Lower lobe of right lung (tissue), 2 donors: ENCODE results near the gene FMO3. TPM values are rescaled to one million over a fixed set of nuclear protein-coding genes. Genes with fewer than 3 reads are reported as not detected.

Experiments
- ATAC-seq, 2 donors: fragments of 200-7000 bp; cut with Tn5 transposase; one replicate each; pipeline ENCODE4 v1.9.1; 2020 to 2022; ENCODE audit warnings: mild to moderate bottlenecking in 2 of 2, moderate library complexity in 2 of 2
- DNase-seq: peaks from one replicate; pipeline ENCODE4 v3.0.0-alpha.2; 2020
- H3K27ac ChIP-seq: fragments of 200-600 bp; one replicate; pipeline ENCODE4 v1.8.0; 2022
- H3K27me3 ChIP-seq: fragments of 200-600 bp; one replicate; pipeline ENCODE4 v1.8.0; 2022; ENCODE audit warnings: low read depth
- H3K36me3 ChIP-seq: fragments of 200-600 bp; one replicate; pipeline ENCODE4 v1.8.0; 2022; ENCODE audit warnings: mild to moderate bottlenecking
- H3K4me1 ChIP-seq: fragments of 200-600 bp; one replicate; pipeline ENCODE4 v1.8.0; 2022
- H3K4me3 ChIP-seq: fragments of 200-600 bp; one replicate; pipeline ENCODE4 v1.8.0; 2022; ENCODE audit warnings: mild to moderate bottlenecking
- H3K9me3 ChIP-seq: fragments of 200-600 bp; one replicate; pipeline ENCODE4 v1.8.0; 2022
- CTCF ChIP-seq: fragments of 200-600 bp; IDR thresholded peaks from one replicate; pipeline ENCODE4 v1.8.0; 2022; ENCODE audit warnings: antibody characterized with exemption, mild to moderate bottlenecking
- intact Hi-C: fragments of 100-400 bp; cut with DNase I; formaldehyde crosslinking; loops from one replicate; pipeline ENCODE4 v1.11.0; 2022
- total RNA-seq: library from RNA; stranded (reverse); fragmentation: NEBNext Ultra II Directional; extraction: Animal tissue kit (Norgen Biotek cat#: 25700); gene quantifications from one replicate; pipeline ENCODE4 v1.2.1, GENCODE V29; 2021
- donor health status: DM: no; HTN: yes; CAD: no; lungs with severe emphysema.

FMO3 gene
- total RNA-seq, 1 donor from 2014 or later: 13.4 TPM

- no peak overlapping the region for H3K4me3 ChIP-seq
- intact Hi-C loops: no loop called here
- TF ChIP-seq CTCF: no peak
- ATAC-seq (no peak), DNase-seq (no peak)
- H3K27ac ChIP-seq: no peak overlapping the region
- H3K36me3 ChIP-seq: no peaks in the 10 kb centered on the region
- no peaks in the 10 kb centered on the region for H3K27me3 ChIP-seq
- H3K4me1 ChIP-seq: no peaks in the 10 kb centered on the region
- H3K9me3 ChIP-seq: no peaks in the 10 kb centered on the region
These were observed 6.6 kb upstream of the FMO3 start for GRCh38 chr1:171084091-171084490.

GRCh38 chr1:171084870-171085269, 5.8 kb upstream of the FMO3 start:
- intact Hi-C loops: no loop called here
- no peak for TF ChIP-seq CTCF
- H3K4me1 ChIP-seq: no peaks in the 10 kb centered on the region
- ATAC-seq (no peak), DNase-seq (no peak)
- H3K36me3 ChIP-seq: no peaks in the 10 kb centered on the region
- H3K27me3 ChIP-seq: no peaks in the 10 kb centered on the region
- H3K4me3 ChIP-seq: no peak overlapping the region
- H3K27ac ChIP-seq: no peak overlapping the region
- H3K9me3 ChIP-seq: no peaks in the 10 kb centered on the region

- Histone ChIP-seq H3K27me3 (no peaks in the 10 kb centered on the region), H3K36me3 (no peaks in the 10 kb centered on the region), H3K4me3 (no peak overlapping the region), H3K27ac (no peak overlapping the region), H3K4me1 (no peaks in the 10 kb centered on the region), H3K9me3 (no peaks in the 10 kb centered on the region)
- ATAC-seq (no peak), DNase-seq (no peak)
- intact Hi-C loops: no loop called here
- TF ChIP-seq CTCF: no peak
These were observed 2.8 kb upstream of the FMO3 start for GRCh38 chr1:171087896-171088295.

GRCh38 chr1:171103862-171104261, 13.2 kb downstream of the FMO3 start:
- H3K4me1 ChIP-seq: no peaks in the 10 kb centered on the region
- TF ChIP-seq CTCF: no peak
- H3K36me3 ChIP-seq: no peaks in the 10 kb centered on the region
- DNase-seq: no peak
- ATAC-seq: no peak
- H3K9me3 ChIP-seq: no peaks in the 10 kb centered on the region
- intact Hi-C loops: no loop called here
- H3K27me3 ChIP-seq: no peaks in the 10 kb centered on the region
- H3K4me3 ChIP-seq: no peak overlapping the region
- H3K27ac ChIP-seq: no peak overlapping the region

- H3K4me3 ChIP-seq: peak overlapping the region; percentile 28
- no peaks in the 10 kb centered on the region for H3K4me1 ChIP-seq
- ATAC-seq: no peak
- TF ChIP-seq CTCF: no peak
- no peaks in the 10 kb centered on the region for H3K9me3 ChIP-seq
- H3K36me3 ChIP-seq: no peaks in the 10 kb centered on the region
- intact Hi-C loops: no loop called here
- H3K27ac ChIP-seq: peak overlapping the region; percentile 56
- DNase-seq: no peak
- no peaks in the 10 kb centered on the region for H3K27me3 ChIP-seq
These were observed 16.7 kb downstream of the FMO3 start for GRCh38 chr1:171107262-171107940.
